Astrocyte of the spinal cord (primary cell): Measurements from ENCODE around the gene FGFR3.
A peak's percentile ranks its signal among the peaks of the same experiment; 100 is the strongest.

ENCODE experiments used
- DNase-seq: peaks from one replicate; pipeline ENCODE4 v3.0.0; 2011; ENCODE audit warnings: low read depth, low spot score
- H3K4me3 ChIP-seq: 2 replicates; pipeline ENCODE4 v1.5.1; 2011; ENCODE audit warnings: low read depth, mild to moderate bottlenecking, low read length, moderate library complexity
- CTCF ChIP-seq: IDR thresholded peaks from 2 replicates; pipeline ENCODE4 v1.5.1; 2012; ENCODE audit warnings: low read depth, mild to moderate bottlenecking, low read length, inconsistent platforms
- in situ Hi-C: cut with HindIII; loops from 2 replicates; pipeline ENCODE4 v1.10.0; 2017; ENCODE audit warnings: low sequenced_read_pairs

The FGFR3 gene

GRCh38 chr4:1763550-1764080, 29.5 kb upstream of the FGFR3 start:
- peak; percentile 54 for DNase-seq
- peak; percentile 3 for TF ChIP-seq CTCF
- in situ Hi-C loops = no loop called here
- no peak overlapping the region for H3K4me3 ChIP-seq

- TF ChIP-seq CTCF = no peak
- no peak overlapping the region for H3K4me3 ChIP-seq
- in situ Hi-C loops = no loop called here
- DNase-seq = no peak
These were observed 28.4 kb upstream of the FGFR3 start for GRCh38 chr4:1764670-1765069.

- DNase-seq = no peak
- in situ Hi-C loops = no loop called here
- H3K4me3 ChIP-seq = no peak overlapping the region
- TF ChIP-seq CTCF = no peak
These were observed 27.6 kb upstream of the FGFR3 start for GRCh38 chr4:1765409-1766072.

GRCh38 chr4:1766106-1767060, 26.7 kb upstream of the FGFR3 start:
- in situ Hi-C loops = no loop called here
- TF ChIP-seq CTCF = no peak
- DNase-seq = no peak
- no peak overlapping the region for H3K4me3 ChIP-seq

- in situ Hi-C loops = no loop called here
- peak overlapping the region; percentile 15 for H3K4me3 ChIP-seq
- no peak for DNase-seq
- TF ChIP-seq CTCF = no peak
These were observed 25.9 kb upstream of the FGFR3 start for GRCh38 chr4:1767061-1767769.

- peak; percentile 22 for DNase-seq
- peak; percentile 51 for TF ChIP-seq CTCF
- in situ Hi-C loops = no loop called here
- peak overlapping the region; percentile 15 for H3K4me3 ChIP-seq
These were observed 25.2 kb upstream of the FGFR3 start for GRCh38 chr4:1767770-1768366.
